GF-D8 (cell line): Measurements from ENCODE around the gene CD300C.
"Not testable (repeated sequence)": the region's sequence is repeated elsewhere in the genome, so short reads cannot be mapped to it uniquely, and the experiment has no call there.

Source experiments
- DNase-seq: peaks from one replicate; lab custom pipeline; 2025; lab: John Stamatoyannopoulos, UW

The CD300C gene

DNA sequence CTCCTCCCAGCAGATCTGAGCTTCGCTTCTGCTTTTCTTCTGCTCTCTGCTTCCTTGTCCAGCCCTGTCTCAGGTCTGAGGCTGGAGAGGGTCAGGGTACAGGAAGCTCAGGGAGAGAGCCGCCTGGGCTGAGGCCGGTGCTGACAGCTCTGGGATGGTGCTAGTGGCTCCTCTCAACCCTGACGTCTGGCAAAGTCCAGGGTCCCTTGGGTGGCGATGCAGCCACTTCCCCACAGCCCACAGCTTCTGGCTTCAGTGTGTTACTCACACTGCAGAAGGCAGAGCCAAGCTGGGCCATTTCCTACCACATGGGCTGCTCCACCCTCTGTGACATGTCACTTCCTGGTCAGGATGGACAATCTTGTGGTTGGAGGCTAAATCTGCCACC lies at the start of gene CD300C:
CD300C (minus strand) TSS at position 273 of the 388 bp plus-strand sequence. CDS start 333 bp downstream, outside the sequence.
- peak; percentile 39 for DNase-seq

DNA sequence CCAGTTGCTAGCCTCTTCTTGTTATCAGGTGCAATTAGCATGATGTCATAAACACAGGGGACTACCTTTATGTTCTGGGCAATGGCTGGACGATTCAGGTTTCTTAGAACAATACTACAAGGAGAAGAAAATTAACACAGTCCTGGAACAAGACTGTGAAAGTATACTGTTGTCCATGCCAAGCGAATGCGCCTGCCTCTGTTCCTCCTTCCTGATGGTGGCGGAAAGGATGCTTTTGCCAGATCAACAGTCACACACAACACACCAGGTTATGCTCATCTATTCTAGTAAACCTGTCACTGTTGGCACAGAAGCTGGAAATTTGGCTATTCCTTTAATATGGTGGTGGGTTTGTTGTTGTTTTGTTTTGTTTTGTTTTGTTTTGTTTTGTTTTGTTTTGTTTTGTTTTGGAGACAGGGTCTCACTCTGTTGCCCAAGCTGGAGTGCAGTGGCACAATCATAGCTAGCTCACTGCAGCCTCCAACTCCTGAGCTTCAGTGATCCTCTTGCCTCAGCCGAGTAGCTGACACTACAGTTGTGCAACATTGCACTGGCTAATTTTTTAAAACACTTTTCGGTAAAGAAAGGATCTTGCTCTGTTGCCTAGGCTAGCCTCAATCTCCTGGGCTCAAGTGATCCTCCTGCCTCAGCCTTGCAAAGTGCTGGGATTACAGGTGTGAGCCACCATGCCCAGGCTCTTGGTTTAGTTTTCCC lies 49.3 kb upstream of the CD300C start:
- DNase-seq = no peak

DNA sequence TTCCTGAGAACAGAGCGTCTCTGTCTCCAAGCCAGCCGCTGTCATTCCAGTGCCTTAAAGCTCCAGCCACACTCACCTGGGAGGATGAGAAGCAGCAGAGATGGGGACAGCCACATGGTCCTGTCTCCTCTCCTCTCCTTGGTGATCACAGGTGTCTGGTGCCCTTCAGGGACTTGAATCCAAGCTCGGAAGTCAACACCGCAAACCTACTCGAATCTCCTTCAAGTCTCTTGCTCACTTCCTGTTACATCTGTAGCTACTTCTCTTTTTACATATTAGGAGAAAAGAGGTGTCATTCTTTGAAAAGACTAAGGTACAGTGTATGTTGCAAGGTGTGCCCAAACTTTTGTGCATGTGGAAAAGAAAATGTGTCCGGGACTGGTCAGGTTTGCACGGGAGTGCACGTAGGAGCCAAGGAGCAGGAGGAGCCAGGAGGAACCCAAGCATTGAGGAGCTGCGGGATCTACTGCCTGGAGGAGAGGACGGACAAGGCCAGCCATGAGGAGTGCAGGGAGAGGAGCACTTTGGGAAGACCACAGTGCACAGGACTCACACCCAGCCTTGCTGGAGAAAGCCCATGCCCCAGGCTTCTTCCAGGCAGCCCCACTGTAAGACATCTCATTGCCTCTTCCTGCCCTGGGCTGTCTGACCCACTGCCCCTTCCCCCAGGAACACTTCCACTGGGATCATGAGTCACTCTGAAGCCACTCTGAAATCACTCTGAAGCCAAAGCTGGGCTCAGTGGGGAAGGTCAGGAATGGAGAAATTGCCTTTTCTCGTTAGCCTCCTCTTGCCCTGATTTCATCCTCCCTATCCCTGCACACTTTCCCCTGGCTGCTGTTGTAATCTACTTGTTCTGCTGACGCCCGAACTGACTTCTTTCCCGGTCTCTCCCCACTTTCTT lies 46.4 kb upstream of the CD300C start, which contains the start of gene CD300LD:
CD300LD (minus strand) TSS at position 197 of the 904 bp plus-strand sequence; CDS start at position 116, 81 bp downstream.
- no peak for DNase-seq

DNA sequence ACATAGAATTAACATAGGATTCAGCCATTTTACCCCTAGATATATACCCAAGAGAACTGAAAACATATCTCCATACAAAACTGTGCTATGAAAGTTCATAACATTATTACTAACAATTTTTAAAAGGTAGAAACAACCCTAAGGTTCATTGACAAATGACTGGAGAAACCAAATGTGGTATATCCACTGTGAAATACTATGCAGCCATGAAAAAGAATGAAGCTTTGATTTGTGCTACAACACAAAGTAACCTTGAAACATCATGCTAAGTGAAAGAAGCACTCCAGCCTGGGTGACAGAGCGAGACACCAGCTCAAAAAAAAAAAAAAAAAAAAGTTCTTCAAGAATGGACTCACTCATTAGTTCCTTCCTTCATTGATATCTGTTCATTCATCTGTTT lies 45.6 kb upstream of the CD300C start:
- DNase-seq = no peak

- no peak for DNase-seq
Measured at GRCh38 chr17:74585711-74586110, 39.8 kb upstream of the CD300C start.

DNA sequence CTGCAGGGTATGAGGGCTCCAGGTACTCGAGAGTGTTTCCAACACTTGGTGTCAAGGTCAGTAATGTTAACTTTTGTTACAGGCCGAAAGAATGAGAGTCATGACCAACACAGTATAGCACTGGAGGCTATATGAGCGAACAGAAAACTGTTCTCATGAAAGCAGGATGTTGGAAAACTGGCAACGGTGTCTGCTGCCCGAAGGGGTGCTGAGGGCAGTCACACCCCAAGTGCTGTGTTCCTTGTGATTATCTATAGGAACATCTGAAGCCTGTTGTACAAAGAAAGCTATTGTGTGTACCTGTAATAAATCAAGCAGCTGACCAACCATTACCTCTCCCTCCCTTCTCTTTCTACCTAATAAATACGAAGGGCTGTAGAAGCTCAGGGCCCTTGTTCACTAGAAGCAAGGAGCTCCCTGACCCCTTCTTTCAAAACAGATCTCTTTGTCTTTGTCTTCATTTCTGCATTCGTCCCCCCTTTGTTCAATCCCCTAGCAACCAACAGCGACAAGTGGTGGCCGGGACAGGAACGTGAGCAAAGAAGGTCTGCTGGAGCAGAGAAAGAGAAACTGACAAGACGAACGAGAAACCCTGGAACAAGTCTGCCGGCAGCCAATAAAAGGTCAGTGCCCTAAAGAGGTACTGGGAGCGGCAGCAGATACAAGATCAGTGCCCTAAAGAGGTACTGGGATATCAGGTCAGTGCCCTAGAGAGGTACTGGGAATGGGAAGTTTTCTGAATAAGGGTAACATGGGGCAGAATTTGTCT lies 38.6 kb upstream of the CD300C start:
- DNase-seq = no peak

GRCh38 chr17:74582633-74583032 lies 36.7 kb upstream of the CD300C start:
- no peak for DNase-seq

DNA sequence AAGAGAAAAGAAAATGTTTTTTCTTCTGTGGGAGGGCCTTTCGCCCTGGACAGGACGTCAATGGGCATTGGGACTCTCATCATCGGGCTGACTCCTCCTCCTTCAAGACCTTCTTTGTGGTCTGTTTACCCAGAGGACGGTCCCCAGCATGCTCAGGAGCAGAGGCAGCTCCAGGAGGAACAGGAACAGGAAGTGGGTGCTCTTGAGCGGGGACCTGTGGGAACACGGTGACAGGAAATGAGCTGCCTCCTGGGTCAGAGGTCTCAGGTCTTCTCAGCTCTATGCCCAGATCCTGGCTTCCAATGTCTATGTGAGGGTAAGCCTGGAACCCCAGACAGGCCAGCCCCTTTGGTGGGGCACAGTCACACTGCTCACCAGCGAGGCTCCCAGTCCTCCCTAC lies 34.0 kb upstream of the CD300C start:
- DNase-seq = no peak

DNA sequence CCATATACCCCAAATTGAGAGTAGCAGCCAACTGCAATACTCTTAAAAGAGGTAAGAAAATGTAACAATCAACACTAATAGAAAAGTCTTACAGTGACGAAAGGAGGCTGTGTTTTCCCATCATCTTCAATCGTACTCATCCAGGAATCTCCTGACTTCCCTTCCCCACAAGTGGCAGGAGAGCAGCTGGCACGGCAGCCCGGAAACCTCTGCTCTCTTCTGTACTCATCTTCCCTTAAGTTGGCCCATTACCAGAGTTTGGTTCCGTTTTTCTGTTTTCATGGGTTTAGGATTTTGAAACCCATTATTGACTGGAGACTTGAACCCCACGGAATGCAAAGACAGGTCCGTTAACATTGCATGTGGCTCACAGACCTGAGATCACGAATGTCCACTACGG lies 33.1 kb upstream of the CD300C start:
- DNase-seq = no peak

GRCh38 chr17:74574489-74575142 lies 28.7 kb upstream of the CD300C start:
- DNase-seq = no peak

DNA sequence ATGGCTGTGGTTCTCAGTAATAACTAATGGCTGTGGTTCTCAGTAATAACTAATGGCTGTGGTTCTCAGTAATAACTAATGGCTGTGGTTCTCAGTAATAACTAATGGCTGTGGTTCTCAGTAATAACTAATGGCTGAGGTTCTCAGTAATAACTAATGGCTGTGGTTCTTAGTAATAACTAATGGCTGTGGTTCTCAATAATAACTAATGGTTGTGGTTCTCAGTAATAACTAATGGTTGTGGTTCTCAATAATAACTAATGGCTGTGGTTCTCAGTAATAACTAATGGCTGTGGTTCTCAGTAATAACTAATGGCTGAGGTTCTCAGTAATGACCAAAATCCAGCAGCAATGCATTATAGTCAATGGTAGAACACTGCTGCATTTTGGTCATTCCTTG lies 27.7 kb upstream of the CD300C start:
- not testable (repeated sequence) for DNase-seq

DNA sequence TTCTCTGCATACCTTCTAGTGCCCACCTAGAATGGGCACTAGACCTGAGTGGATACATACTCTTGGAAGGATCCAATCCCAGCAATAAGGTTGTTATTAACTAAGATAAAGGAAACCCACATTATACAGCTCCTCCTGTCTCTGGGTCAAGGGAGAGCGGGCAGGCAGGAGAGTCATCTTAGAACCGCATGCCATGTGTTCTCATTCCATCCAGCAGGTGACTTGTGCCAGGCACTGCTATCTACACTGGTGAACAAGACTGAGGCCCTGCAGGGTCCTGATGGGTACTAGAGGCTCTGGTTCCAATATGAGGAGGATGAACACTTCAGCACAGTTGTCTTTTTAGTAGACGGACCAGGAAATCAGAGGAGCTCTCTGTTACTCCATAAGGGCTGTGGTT lies 27.3 kb upstream of the CD300C start:
- DNase-seq = no peak

- DNase-seq = no peak
Measured at GRCh38 chr17:74571621-74572270, 25.8 kb upstream of the CD300C start.

- peak; percentile 36 for DNase-seq
Measured at GRCh38 chr17:74569020-74570003, 23.4 kb upstream of the CD300C start.

- DNase-seq = no peak
Measured at GRCh38 chr17:74568106-74568873, 22.4 kb upstream of the CD300C start.

DNA sequence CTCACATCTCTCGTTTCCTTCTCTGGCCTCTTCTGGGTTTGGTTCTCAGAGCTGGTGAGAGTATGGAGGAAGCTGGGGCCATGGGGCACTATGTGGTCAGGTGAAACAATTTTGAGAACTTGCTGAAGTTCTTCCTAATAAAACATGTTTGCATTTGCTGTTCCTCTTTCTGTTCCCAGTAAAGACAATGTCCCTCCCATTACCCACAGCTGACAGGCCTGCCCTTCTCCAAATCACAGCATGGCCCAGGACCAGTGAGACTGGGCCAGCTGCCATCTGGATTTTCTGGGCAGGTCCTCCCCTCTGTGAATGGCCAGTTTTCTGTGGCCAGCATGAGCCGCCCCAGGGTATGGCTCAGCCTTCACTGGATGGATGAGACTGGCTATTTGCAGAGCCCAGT lies 21.5 kb upstream of the CD300C start, which contains the start of gene CD300H:
CD300H (minus strand) TSS at position 113 of the 400 bp plus-strand sequence.
- DNase-seq = no peak

- DNase-seq = no peak
Measured at GRCh38 chr17:74566132-74566753, 20.3 kb upstream of the CD300C start.

DNA sequence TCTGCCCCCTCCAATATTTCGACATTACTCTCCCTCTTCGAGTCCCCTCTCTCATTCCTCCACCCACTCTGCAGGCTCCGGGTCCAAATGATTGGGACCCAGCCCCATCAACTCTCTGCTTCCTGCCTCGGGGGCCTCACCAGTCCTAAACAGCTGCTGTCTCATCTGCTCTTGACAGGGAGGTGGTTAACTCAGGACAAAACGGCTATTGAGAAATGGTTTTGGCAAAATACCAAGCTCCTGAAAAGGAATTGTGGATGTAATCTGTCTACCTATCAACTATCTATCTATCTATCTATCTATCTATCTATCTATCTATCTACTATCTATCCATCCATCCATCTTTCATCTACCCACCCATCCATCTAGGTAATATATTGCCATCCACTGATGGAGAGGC lies 19.2 kb upstream of the CD300C start:
- DNase-seq = no peak

GRCh38 chr17:74563358-74563757 lies 17.4 kb upstream of the CD300C start:
- no peak for DNase-seq
